Stimulated activated naive CD8-positive, alpha-beta T cell treated with anti-CD3 and anti-CD28 coated beads, Interleukin-15, Interleukin-2, amounts not matched to agents 100 ng/mL and 50 ng/mL, for 24 hours (primary cell): ENCODE data around the gene CPPED1.
A peak's percentile ranks its signal among the peaks of the same experiment; 100 is the strongest.
"Not testable (repeated sequence)": the region's sequence is repeated elsewhere in the genome, so short reads cannot be mapped to it uniquely, and the experiment has no call there.

ENCODE experiments used
- H3K27ac Mint-ChIP-seq: one replicate; pipeline ENCODE4 v1.8.0; 2021; ENCODE audit warnings: mild to moderate bottlenecking, mixed read lengths
- H3K27me3 Mint-ChIP-seq: one replicate; pipeline ENCODE4 v1.8.0; 2021; ENCODE audit warnings: mixed read lengths
- H3K36me3 Mint-ChIP-seq: one replicate; pipeline ENCODE4 v1.8.0; 2021; ENCODE audit warnings: low read depth, mixed read lengths
- H3K4me1 Mint-ChIP-seq: one replicate; pipeline ENCODE4 v1.8.0; 2021; ENCODE audit warnings: low read depth, mixed read lengths
- H3K4me3 Mint-ChIP-seq: one replicate; pipeline ENCODE4 v1.8.0; 2021; ENCODE audit warnings: mild to moderate bottlenecking, mixed read lengths
- H3K9me3 Mint-ChIP-seq: one replicate; pipeline ENCODE4 v1.8.0; 2021; ENCODE audit warnings: mixed read lengths

The CPPED1 gene

GRCh38 chr16:12793120-12793864 is 10.4 kb downstream of the CPPED1 start:
- H3K36me3 Mint-ChIP-seq: no peaks in the 10 kb centered on the region
- H3K27me3 Mint-ChIP-seq: no peaks in the 10 kb centered on the region
- H3K27ac Mint-ChIP-seq: no peak overlapping the region
- H3K4me1 Mint-ChIP-seq: peaks cover 8% of the 10 kb centered on the region
- H3K9me3 Mint-ChIP-seq: no peaks in the 10 kb centered on the region
- no peak overlapping the region for H3K4me3 Mint-ChIP-seq

- H3K36me3 Mint-ChIP-seq: not testable (repeated sequence)
These were observed 11.2 kb downstream of the CPPED1 start for GRCh38 chr16:12792528-12792927.

GRCh38 chr16:12791340-12791739 is 12.3 kb downstream of the CPPED1 start:
- no peaks in the 10 kb centered on the region for H3K36me3 Mint-ChIP-seq
- peaks cover 2% of the 10 kb centered on the region for H3K4me1 Mint-ChIP-seq
- H3K27me3 Mint-ChIP-seq: no peaks in the 10 kb centered on the region
- H3K4me3 Mint-ChIP-seq: no peak overlapping the region
- no peak overlapping the region for H3K27ac Mint-ChIP-seq
- H3K9me3 Mint-ChIP-seq: no peaks in the 10 kb centered on the region

More at GRCh38 chr16:12792528-12792927, 11.2 kb downstream of the CPPED1 start:
- not testable (repeated sequence) for H3K9me3 Mint-ChIP-seq, H3K4me1 Mint-ChIP-seq, H3K4me3 Mint-ChIP-seq, H3K27me3 Mint-ChIP-seq, H3K27ac Mint-ChIP-seq

DNA sequence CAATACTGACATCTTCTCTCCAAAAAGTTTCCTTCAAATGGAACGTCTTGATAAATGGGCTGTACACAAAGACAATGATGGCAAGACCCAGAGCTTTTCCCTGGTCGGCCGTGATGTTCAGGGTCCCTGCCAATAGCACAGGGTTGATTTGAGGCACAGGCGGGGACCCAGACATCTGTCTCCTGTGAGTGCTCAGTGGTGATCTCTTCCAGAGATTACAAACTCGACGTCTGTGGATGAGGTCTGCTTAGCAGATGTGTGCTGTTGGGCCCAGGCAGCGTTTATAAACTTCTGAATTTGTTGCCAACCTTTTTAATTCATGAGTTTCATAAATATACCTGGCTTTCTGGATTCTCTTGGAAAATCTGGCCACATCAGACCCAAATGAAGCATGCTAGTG is 14.9 kb downstream of the CPPED1 start:
- no peak overlapping the region for H3K27ac Mint-ChIP-seq
- H3K36me3 Mint-ChIP-seq: no peaks in the 10 kb centered on the region
- no peak overlapping the region for H3K4me3 Mint-ChIP-seq
- no peaks in the 10 kb centered on the region for H3K27me3 Mint-ChIP-seq
- H3K4me1 Mint-ChIP-seq: no peaks in the 10 kb centered on the region
- no peaks in the 10 kb centered on the region for H3K9me3 Mint-ChIP-seq

DNA sequence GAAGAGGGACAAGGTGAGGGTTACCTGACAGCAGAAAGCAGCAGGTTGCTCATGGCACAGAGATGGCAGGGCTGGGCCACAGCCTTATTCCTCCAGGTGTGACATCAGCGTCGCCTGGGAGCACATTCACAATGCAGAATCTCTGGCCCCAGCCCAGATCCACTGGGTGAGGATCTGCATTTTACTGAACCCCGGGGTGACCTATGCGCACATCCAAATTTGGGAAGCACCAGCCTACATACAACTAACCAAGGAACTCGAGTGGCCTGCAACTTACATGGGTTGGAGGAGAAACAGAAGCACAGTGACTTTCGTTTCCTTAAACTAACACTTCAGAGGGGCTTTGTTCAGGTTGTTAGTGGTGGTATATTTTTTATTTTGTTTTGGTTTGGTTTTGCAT is 17.6 kb downstream of the CPPED1 start:
- peaks cover 7% of the 10 kb centered on the region for H3K4me1 Mint-ChIP-seq
- H3K4me3 Mint-ChIP-seq: no peak overlapping the region
- H3K9me3 Mint-ChIP-seq: peaks cover 4% of the 10 kb centered on the region
- H3K27me3 Mint-ChIP-seq: no peaks in the 10 kb centered on the region
- H3K27ac Mint-ChIP-seq: no peak overlapping the region
- peaks cover 5% of the 10 kb centered on the region for H3K36me3 Mint-ChIP-seq

DNA sequence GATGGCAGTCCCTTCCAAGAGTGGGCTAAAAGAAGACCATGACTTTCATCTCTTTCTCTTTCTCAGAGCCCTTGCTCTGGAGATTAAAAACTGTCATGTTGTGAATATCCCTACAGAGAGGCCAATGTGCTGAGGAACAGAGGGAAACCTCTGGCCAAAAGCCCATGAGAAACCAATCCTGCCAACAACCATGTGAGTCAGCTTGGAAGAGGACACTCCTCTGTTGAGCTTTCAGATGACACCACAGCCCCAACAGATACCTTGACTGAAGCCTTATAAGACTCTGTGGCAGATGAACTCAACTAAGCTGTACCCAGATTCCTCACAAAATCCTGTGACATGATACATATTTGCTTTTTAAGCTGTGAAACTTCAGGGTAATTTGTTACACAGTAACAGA is 19.6 kb downstream of the CPPED1 start:
- H3K36me3 Mint-ChIP-seq: peaks cover 16% of the 10 kb centered on the region
- peaks cover 7% of the 10 kb centered on the region for H3K4me1 Mint-ChIP-seq
- no peak overlapping the region for H3K4me3 Mint-ChIP-seq
- no peaks in the 10 kb centered on the region for H3K27me3 Mint-ChIP-seq
- peaks cover 4% of the 10 kb centered on the region for H3K9me3 Mint-ChIP-seq
- H3K27ac Mint-ChIP-seq: no peak overlapping the region

DNA sequence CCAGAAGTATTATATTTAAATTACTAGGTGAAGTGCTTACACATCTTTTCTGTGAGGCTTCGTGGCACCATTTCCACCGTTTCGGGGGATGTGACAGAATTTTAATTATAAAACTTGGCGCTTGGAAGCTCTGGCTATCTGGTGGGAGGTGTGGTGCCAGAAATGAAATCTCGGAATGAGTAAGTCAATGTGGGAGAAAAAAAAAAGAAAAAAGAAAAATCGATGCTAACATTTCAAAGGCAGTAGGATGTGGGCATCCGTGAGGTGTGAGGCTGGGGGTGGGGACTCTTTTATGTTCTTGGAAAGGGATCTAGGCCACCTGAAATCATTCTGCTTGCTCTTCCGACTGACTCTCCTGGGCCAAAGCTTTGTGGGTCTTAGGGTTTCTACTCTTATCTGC is 21.9 kb downstream of the CPPED1 start:
- peaks cover 19% of the 10 kb centered on the region for H3K36me3 Mint-ChIP-seq
- H3K4me1 Mint-ChIP-seq: peaks cover 7% of the 10 kb centered on the region
- H3K4me3 Mint-ChIP-seq: peak overlapping the region; percentile 20
- peaks cover 4% of the 10 kb centered on the region for H3K9me3 Mint-ChIP-seq
- H3K27me3 Mint-ChIP-seq: no peaks in the 10 kb centered on the region
- H3K27ac Mint-ChIP-seq: peak overlapping the region; percentile 52

- Mint-ChIP-seq H3K36me3 (peaks cover 30% of the 10 kb centered on the region), H3K4me3 (no peak overlapping the region), H3K27me3 (no peaks in the 10 kb centered on the region), H3K27ac (no peak overlapping the region), H3K4me1 (peaks cover 7% of the 10 kb centered on the region), H3K9me3 (peaks cover 4% of the 10 kb centered on the region)
These were observed 23.2 kb downstream of the CPPED1 start for GRCh38 chr16:12780467-12780866.

- Mint-ChIP-seq H3K27ac (no peak overlapping the region), H3K9me3 (peaks cover 4% of the 10 kb centered on the region), H3K27me3 (no peaks in the 10 kb centered on the region), H3K4me3 (no peak overlapping the region), H3K4me1 (peaks cover 7% of the 10 kb centered on the region), H3K36me3 (peaks cover 35% of the 10 kb centered on the region)
These were observed 25.0 kb downstream of the CPPED1 start for GRCh38 chr16:12778726-12779125.

GRCh38 chr16:12775656-12776236 is 27.9 kb downstream of the CPPED1 start:
- no peak overlapping the region for H3K27ac Mint-ChIP-seq
- no peaks in the 10 kb centered on the region for H3K4me1 Mint-ChIP-seq
- no peak overlapping the region for H3K4me3 Mint-ChIP-seq
- no peaks in the 10 kb centered on the region for H3K27me3 Mint-ChIP-seq
- H3K9me3 Mint-ChIP-seq: no peaks in the 10 kb centered on the region
- H3K36me3 Mint-ChIP-seq: peaks cover 27% of the 10 kb centered on the region

- H3K27ac Mint-ChIP-seq: no peak overlapping the region
- no peaks in the 10 kb centered on the region for H3K27me3 Mint-ChIP-seq
- H3K9me3 Mint-ChIP-seq: no peaks in the 10 kb centered on the region
- H3K4me3 Mint-ChIP-seq: no peak overlapping the region
- H3K36me3 Mint-ChIP-seq: peaks cover 21% of the 10 kb centered on the region
- peaks cover under 1% of the 10 kb centered on the region for H3K4me1 Mint-ChIP-seq
These were observed 30.5 kb downstream of the CPPED1 start for GRCh38 chr16:12773221-12773620.

- H3K27me3 Mint-ChIP-seq: no peaks in the 10 kb centered on the region
- peaks cover 5% of the 10 kb centered on the region for H3K4me1 Mint-ChIP-seq
- no peaks in the 10 kb centered on the region for H3K9me3 Mint-ChIP-seq
- H3K36me3 Mint-ChIP-seq: peaks cover 15% of the 10 kb centered on the region
- no peak overlapping the region for H3K4me3 Mint-ChIP-seq
- no peak overlapping the region for H3K27ac Mint-ChIP-seq
These were observed 32.3 kb downstream of the CPPED1 start for GRCh38 chr16:12771341-12771798.

- Mint-ChIP-seq H3K9me3 (no peaks in the 10 kb centered on the region), H3K27ac (no peak overlapping the region), H3K36me3 (peaks cover 3% of the 10 kb centered on the region), H3K27me3 (no peaks in the 10 kb centered on the region), H3K4me1 (peaks cover 5% of the 10 kb centered on the region), H3K4me3 (no peak overlapping the region)
These were observed 34.2 kb downstream of the CPPED1 start for GRCh38 chr16:12769525-12769924.

GRCh38 chr16:12767897-12768296 is 35.8 kb downstream of the CPPED1 start:
- H3K27ac Mint-ChIP-seq: no peak overlapping the region
- H3K9me3 Mint-ChIP-seq: no peaks in the 10 kb centered on the region
- peaks cover 3% of the 10 kb centered on the region for H3K36me3 Mint-ChIP-seq
- no peak overlapping the region for H3K4me3 Mint-ChIP-seq
- no peaks in the 10 kb centered on the region for H3K27me3 Mint-ChIP-seq
- H3K4me1 Mint-ChIP-seq: peaks cover 5% of the 10 kb centered on the region

- Mint-ChIP-seq H3K27ac (no peak overlapping the region), H3K36me3 (peaks cover 3% of the 10 kb centered on the region), H3K4me1 (peaks cover 5% of the 10 kb centered on the region), H3K9me3 (no peaks in the 10 kb centered on the region), H3K27me3 (no peaks in the 10 kb centered on the region), H3K4me3 (no peak overlapping the region)
These were observed 36.8 kb downstream of the CPPED1 start for GRCh38 chr16:12766853-12767252.

- H3K9me3 Mint-ChIP-seq, H3K27me3 Mint-ChIP-seq, H3K27ac Mint-ChIP-seq, H3K4me3 Mint-ChIP-seq, H3K36me3 Mint-ChIP-seq, H3K4me1 Mint-ChIP-seq: not testable (repeated sequence)
These were observed 37.5 kb downstream of the CPPED1 start for GRCh38 chr16:12766208-12766607.
